Mucosa of descending colon (tissue), 3 donors: ENCODE measurements around the gene F7. TPM values are rescaled to one million over a fixed set of nuclear protein-coding genes. Genes with fewer than 3 reads are reported as not detected.

Experiments
- ATAC-seq: fragments of 200-7000 bp; cut with Tn5 transposase; one replicate; pipeline ENCODE4 v1.9.1; 2020; ENCODE audit warnings: mild to moderate bottlenecking, moderate library complexity
- DNase-seq, 3 donors: peaks; one replicate each; pipeline ENCODE4 v3.0.0-alpha.2; 2020
- H3K36me3 ChIP-seq: fragments of 200-600 bp; one replicate; pipeline ENCODE4 v1.8.0; 2021; ENCODE audit warnings: low read depth, mild to moderate bottlenecking
- H3K4me1 ChIP-seq: fragments of 200-600 bp; one replicate; pipeline ENCODE4 v1.8.0; 2021; ENCODE audit warnings: low read depth, mild to moderate bottlenecking
- H3K4me3 ChIP-seq: fragments of 200-600 bp; one replicate; pipeline ENCODE4 v1.8.0; 2021; ENCODE audit warnings: mild to moderate bottlenecking
- H3K9me3 ChIP-seq: fragments of 200-600 bp; one replicate; pipeline ENCODE4 v1.8.0; 2021; ENCODE audit warnings: mild to moderate bottlenecking
- CTCF ChIP-seq: fragments of 200-600 bp; IDR thresholded peaks from one replicate; pipeline ENCODE4 v1.8.0; 2022; ENCODE audit warnings: antibody characterized with exemption, mild to moderate bottlenecking
- intact Hi-C, 2 donors: fragments of 100-400 bp; cut with DNase I in 1 of 2; cut with micrococcal nuclease in 1 of 2; formaldehyde crosslinking; loops; one replicate each; pipeline versions ENCODE4 v1.11.0 to v1.11.1; 2022; cut with DNase I, micrococcal nuclease
- total RNA-seq, 3 donors: library from RNA; stranded (reverse); fragmentation: NEBNext Ultra II Directional in 2 of 3; extraction: Animal tissue kit (Norgen Biotek cat#: 25700) in 2 of 3; gene quantifications; one replicate each; pipeline versions ENCODE4 v1.2.1 to v1.2.4, GENCODE V29; 2021 to 2023
- donor health status: DM: no; HTN: no; CAD: no; lungs with moderate emphysema.
- donor health status: DM: no; HTN: no; CAD: no.
- donor health status: DM: no; HTN: yes; CAD: no.

The F7 gene
- total RNA-seq, 3 donors from 2014 or later, result 0.19 TPM; not detected in 2

DNA sequence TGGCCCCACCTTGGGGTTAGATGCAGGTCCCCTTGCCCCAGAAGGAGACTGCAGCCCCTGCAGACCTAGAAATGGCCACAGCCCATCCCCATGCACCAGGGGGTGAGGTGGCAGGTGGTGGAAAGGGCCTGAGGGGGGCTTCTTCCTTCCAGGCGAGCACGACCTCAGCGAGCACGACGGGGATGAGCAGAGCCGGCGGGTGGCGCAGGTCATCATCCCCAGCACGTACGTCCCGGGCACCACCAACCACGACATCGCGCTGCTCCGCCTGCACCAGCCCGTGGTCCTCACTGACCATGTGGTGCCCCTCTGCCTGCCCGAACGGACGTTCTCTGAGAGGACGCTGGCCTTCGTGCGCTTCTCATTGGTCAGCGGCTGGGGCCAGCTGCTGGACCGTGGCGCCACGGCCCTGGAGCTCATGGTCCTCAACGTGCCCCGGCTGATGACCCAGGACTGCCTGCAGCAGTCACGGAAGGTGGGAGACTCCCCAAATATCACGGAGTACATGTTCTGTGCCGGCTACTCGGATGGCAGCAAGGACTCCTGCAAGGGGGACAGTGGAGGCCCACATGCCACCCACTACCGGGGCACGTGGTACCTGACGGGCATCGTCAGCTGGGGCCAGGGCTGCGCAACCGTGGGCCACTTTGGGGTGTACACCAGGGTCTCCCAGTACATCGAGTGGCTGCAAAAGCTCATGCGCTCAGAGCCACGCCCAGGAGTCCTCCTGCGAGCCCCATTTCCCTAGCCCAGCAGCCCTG lies 12.8 kb downstream of the F7 start:
- ATAC-seq (no peak), DNase-seq (no peak)
- H3K9me3 ChIP-seq, result no peaks in the 10 kb centered on the region
- no peak for TF ChIP-seq CTCF
- no peak overlapping the region for H3K4me3 ChIP-seq
- H3K4me1 ChIP-seq, result peaks cover 4% of the 10 kb centered on the region
- intact Hi-C loops, result no loop called here
- no peaks in the 10 kb centered on the region for H3K36me3 ChIP-seq

- DNase-seq (no peak), ATAC-seq (no peak)
- TF ChIP-seq CTCF, result no peak
- intact Hi-C loops, result no loop called here
- Histone ChIP-seq H3K4me3 (no peak overlapping the region), H3K36me3 (no peaks in the 10 kb centered on the region), H3K4me1 (peaks cover 4% of the 10 kb centered on the region), H3K9me3 (no peaks in the 10 kb centered on the region)
Observed at GRCh38 chr13:113119166-113119821, 13.7 kb downstream of the F7 start.

GRCh38 chr13:113119822-113120189 lies 14.2 kb downstream of the F7 start:
- H3K9me3 ChIP-seq, result no peaks in the 10 kb centered on the region
- peaks cover 4% of the 10 kb centered on the region for H3K4me1 ChIP-seq
- no peak for ATAC-seq
- no peaks in the 10 kb centered on the region for H3K36me3 ChIP-seq
- intact Hi-C loops, result no loop called here
- TF ChIP-seq CTCF, result no peak
- DNase-seq, result no peak
- H3K4me3 ChIP-seq, result no peak overlapping the region

DNA sequence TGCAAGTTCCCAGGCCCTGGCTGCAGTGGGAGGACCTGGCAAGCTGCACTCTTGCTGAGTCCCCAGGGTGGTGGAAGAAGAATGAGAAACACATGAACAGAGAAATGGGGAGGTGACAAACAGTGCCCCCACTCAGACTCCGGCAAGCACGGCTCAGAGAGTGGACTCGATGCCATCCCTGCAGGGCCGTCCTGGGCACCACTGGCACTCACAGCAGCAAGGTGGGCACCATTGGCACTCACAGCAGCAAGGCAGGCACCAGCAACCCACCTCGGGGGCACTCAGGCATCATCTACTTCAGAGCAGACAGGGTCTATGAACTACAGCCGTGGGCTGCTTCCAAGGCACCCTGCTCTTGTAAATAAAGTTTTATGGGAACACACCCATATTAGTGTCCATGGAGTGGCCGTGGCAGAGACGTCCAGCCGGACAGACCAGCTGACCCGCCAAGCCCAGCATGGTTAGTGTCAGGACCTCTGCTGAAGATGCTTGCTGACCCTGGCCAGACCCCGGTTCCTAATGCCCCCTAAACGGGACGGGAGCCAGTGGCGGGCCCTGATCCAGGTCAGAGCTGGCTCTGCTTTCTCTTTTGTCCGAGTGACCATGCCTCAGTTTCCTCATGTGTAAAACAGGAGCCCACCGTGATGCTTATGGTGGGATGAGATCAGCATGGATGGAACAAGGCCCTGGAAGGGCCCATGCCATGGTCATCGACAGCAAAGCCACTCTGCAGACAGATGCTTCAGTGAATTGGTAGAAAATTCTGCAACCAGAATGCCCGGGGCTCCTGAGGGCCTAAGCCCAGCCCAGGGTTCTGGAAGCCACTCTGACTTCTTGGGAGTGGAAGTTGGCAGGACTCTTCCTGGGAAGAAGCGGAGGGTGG lies 14.9 kb downstream of the F7 start:
- H3K4me1 ChIP-seq, result peaks cover 4% of the 10 kb centered on the region
- no peak for TF ChIP-seq CTCF
- DNase-seq (no peak), ATAC-seq (no peak)
- intact Hi-C loops, result no loop called here
- no peaks in the 10 kb centered on the region for H3K9me3 ChIP-seq
- no peaks in the 10 kb centered on the region for H3K36me3 ChIP-seq
- H3K4me3 ChIP-seq, result no peak overlapping the region

DNA sequence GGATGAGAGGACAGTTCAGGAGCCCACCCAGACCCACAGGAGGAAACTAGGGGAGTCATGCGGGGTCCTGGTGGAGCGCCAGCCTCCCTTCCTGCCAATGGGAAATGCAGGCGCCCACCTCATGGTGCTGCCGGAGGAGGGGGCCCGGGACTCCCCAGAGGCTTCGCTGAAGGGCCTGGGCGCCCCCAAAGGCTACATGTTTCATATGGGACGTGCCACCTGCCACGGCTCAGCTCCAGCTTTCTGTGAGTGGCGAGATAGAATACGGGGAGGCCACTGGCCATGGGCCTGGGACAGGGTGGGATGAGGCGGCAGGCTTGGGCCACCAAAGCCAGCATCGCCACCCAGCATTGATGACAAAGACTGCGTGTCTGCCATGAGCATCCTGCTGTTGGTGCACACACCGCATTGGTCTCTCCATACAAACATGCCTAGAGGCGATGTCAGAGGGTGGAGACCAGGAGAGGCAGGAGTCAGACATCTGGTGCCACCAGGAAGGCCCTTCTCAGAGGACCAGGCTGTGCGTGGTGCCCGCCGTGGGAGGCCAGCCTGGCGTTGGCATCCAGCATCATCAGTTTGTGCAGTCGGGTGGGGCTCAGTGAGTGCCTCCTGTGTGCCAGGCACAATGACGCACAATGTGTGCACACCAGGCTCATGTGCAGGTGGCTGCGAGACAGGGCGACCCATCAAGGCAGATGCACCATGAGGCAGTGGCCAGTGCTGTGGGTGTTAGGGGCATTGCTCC lies 15.8 kb downstream of the F7 start:
- Histone ChIP-seq H3K4me1 (peaks cover 4% of the 10 kb centered on the region), H3K9me3 (no peaks in the 10 kb centered on the region), H3K36me3 (no peaks in the 10 kb centered on the region), H3K4me3 (no peak overlapping the region)
- no peak for TF ChIP-seq CTCF
- ATAC-seq (no peak), DNase-seq (no peak)
- intact Hi-C loops, result no loop called here
